ENCODE data around the gene PRPF18.

PRPF18 gene

GRCh38 chr10:13644866-13645265 is 58.1 kb downstream of the PRPF18 start:
- no peak for DNase-seq

GRCh38 chr10:13648425-13648824 is 61.7 kb downstream of the PRPF18 start:
- no peak for DNase-seq

- DNase-seq = no peak
Observed at GRCh38 chr10:13649844-13650520, 63.2 kb downstream of the PRPF18 start.

GRCh38 chr10:13650961-13651360 is 64.2 kb downstream of the PRPF18 start:
- no peak for DNase-seq

GRCh38 chr10:13651969-13652720 is 65.4 kb downstream of the PRPF18 start:
- no peak for DNase-seq

- DNase-seq = no peak
Observed at GRCh38 chr10:13652860-13653259, 66.1 kb downstream of the PRPF18 start.

- DNase-seq = no peak
Observed at GRCh38 chr10:13654118-13654830, 67.5 kb downstream of the PRPF18 start.

GRCh38 chr10:13654846-13655245 is 68.1 kb downstream of the PRPF18 start:
- no peak for DNase-seq

GRCh38 chr10:13656337-13657100 is 69.8 kb downstream of the PRPF18 start:
- DNase-seq = no peak

- no peak for DNase-seq
Observed at GRCh38 chr10:13657101-13657680, 70.4 kb downstream of the PRPF18 start.

- no peak for DNase-seq
Observed at GRCh38 chr10:13658264-13658663, 71.5 kb downstream of the PRPF18 start.

GRCh38 chr10:13658871-13659685 is 72.3 kb downstream of the PRPF18 start:
- no peak for DNase-seq

- peak; percentile 18 to 65 (median 58) for DNase-seq
Observed at GRCh38 chr10:13659887-13660550, 73.3 kb downstream of the PRPF18 start.

GRCh38 chr10:13660551-13660920 is 73.8 kb downstream of the PRPF18 start:
- no peak for DNase-seq

GRCh38 chr10:13661256-13661655 is 74.5 kb downstream of the PRPF18 start:
- DNase-seq = no peak

- DNase-seq = no peak
Observed at GRCh38 chr10:13665516-13666262, 78.9 kb downstream of the PRPF18 start.

GRCh38 chr10:13668126-13668525 is 81.4 kb downstream of the PRPF18 start:
- no peak for DNase-seq

GRCh38 chr10:13669182-13669855 is 82.6 kb downstream of the PRPF18 start:
- no peak for DNase-seq

GRCh38 chr10:13669901-13670300 is 83.1 kb downstream of the PRPF18 start:
- no peak for DNase-seq

- no peak for DNase-seq
Observed at GRCh38 chr10:13670311-13670710, 83.5 kb downstream of the PRPF18 start.
